Type B pancreatic cell (in vitro differentiated cells): Measurements from ENCODE around the gene GLDN. TPM values are rescaled to one million over a fixed set of nuclear protein-coding genes. Genes with fewer than 3 reads are reported as not detected.

Experiments used
- DNase-seq: peaks from one replicate; pipeline ENCODE4 v3.0.0; 2021; ENCODE audit warnings: mixed read lengths; ENCODE audit not compliant: unreplicated experiment; ENCODE audit errors: extremely low spot score
- H3K27ac Mint-ChIP-seq: 2 replicates; pipeline ENCODE4 v1.8.0; 2021; ENCODE audit warnings: mild to moderate bottlenecking, mixed read lengths
- H3K27me3 Mint-ChIP-seq: 2 replicates; pipeline ENCODE4 v1.8.0; 2021; ENCODE audit warnings: mixed read lengths
- H3K36me3 Mint-ChIP-seq: 2 replicates; pipeline ENCODE4 v1.8.0; 2021; ENCODE audit warnings: mixed read lengths
- H3K4me1 Mint-ChIP-seq: one replicate; pipeline ENCODE4 v1.8.0; 2021; ENCODE audit warnings: mixed read lengths; ENCODE audit not compliant: unreplicated experiment
- H3K4me3 Mint-ChIP-seq: 2 replicates; pipeline ENCODE4 v1.8.0; 2021; ENCODE audit warnings: mild to moderate bottlenecking, mixed read lengths
- H3K9me3 Mint-ChIP-seq: 2 replicates; pipeline ENCODE4 v1.8.0; 2021; ENCODE audit warnings: mixed read lengths
- total RNA-seq: library from RNA; stranded (reverse); gene quantifications from 2 replicates; pipeline ENCODE4 v1.2.1, GENCODE V29; 2021; ENCODE audit warnings: low replicate concordance
- TF ChIP-seq, protein P1 (sequence below): fragments of 200-600 bp; sonication (generic); conservative IDR thresholded peaks from 2 replicates; pipeline ENCODE4 v1.5.0; 2021; ENCODE audit warnings: antibody characterized with exemption, mild to moderate bottlenecking

The GLDN gene
- total RNA-seq, 1 donor from 2014 or later = 0.68 TPM

DNA sequence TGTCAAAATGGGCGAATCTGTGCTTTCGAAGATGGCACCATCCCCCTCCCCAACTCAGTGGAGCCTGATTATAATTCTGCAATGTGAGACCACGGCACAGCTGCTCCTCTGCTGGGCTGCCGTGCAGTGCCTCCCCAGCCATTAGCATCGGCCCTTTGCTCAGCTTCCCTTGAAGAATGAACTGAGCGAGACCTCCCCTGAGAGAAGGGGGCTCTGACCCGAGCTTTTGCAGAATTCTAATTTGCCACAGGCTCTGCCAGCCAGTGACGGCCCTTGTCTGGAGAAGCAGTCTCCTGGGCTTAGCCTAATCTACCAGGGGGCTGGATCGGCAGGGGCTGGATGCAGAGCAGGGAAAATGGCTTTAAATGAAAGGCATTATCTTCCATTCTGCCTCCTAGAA, 57.2 kb downstream of the GLDN start:
- TF ChIP-seq, protein P1, sequence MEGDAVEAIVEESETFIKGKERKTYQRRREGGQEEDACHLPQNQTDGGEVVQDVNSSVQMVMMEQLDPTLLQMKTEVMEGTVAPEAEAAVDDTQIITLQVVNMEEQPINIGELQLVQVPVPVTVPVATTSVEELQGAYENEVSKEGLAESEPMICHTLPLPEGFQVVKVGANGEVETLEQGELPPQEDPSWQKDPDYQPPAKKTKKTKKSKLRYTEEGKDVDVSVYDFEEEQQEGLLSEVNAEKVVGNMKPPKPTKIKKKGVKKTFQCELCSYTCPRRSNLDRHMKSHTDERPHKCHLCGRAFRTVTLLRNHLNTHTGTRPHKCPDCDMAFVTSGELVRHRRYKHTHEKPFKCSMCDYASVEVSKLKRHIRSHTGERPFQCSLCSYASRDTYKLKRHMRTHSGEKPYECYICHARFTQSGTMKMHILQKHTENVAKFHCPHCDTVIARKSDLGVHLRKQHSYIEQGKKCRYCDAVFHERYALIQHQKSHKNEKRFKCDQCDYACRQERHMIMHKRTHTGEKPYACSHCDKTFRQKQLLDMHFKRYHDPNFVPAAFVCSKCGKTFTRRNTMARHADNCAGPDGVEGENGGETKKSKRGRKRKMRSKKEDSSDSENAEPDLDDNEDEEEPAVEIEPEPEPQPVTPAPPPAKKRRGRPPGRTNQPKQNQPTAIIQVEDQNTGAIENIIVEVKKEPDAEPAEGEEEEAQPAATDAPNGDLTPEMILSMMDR = no peak
- Mint-ChIP-seq H3K36me3 (no peaks in the 10 kb centered on the region), H3K9me3 (no peaks in the 10 kb centered on the region), H3K4me3 (no peak overlapping the region), H3K27ac (no peak overlapping the region), H3K27me3 (peaks cover 23% of the 10 kb centered on the region), H3K4me1 (peaks cover 7% of the 10 kb centered on the region)
- DNase-seq = no peak

DNA sequence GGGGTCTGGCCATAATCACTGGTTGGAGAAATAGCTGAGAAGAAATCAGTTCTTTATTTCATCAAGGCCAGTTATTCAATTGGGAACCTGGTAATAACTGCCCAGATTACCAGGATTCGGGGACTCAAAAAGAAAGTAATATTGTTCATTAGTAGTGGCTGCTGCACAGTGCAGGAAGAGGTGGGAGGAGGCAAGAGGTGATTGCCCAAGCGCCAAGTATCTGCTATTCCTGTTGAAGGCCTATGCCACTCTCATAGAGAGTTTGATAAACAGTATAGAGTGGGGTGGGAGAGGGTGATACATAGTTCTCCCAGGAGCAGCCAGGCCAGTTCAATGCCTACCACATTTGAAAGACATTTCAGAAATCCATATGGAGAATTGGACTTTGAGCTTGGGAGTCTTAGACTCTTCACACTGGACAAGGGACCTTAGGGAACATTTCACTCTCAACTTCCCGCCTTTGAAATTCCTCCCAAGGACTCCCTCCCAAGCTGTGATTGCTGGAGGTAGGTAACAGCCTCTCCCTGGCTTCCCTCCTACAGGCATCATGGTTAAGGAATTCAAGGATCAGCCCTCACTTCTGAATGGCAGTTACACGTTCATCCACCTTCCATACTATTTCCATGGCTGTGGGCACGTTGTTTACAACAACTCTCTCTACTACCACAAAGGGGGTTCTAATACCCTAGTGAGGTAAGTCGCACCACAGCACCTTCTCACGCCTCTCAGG, 59.8 kb downstream of the GLDN start:
- Mint-ChIP-seq H3K27me3 (peaks cover 35% of the 10 kb centered on the region), H3K4me1 (peaks cover 7% of the 10 kb centered on the region), H3K4me3 (no peak overlapping the region), H3K36me3 (no peaks in the 10 kb centered on the region), H3K27ac (no peak overlapping the region), H3K9me3 (no peaks in the 10 kb centered on the region)
- no peak for DNase-seq
- TF ChIP-seq, protein P1 = no peak

DNA sequence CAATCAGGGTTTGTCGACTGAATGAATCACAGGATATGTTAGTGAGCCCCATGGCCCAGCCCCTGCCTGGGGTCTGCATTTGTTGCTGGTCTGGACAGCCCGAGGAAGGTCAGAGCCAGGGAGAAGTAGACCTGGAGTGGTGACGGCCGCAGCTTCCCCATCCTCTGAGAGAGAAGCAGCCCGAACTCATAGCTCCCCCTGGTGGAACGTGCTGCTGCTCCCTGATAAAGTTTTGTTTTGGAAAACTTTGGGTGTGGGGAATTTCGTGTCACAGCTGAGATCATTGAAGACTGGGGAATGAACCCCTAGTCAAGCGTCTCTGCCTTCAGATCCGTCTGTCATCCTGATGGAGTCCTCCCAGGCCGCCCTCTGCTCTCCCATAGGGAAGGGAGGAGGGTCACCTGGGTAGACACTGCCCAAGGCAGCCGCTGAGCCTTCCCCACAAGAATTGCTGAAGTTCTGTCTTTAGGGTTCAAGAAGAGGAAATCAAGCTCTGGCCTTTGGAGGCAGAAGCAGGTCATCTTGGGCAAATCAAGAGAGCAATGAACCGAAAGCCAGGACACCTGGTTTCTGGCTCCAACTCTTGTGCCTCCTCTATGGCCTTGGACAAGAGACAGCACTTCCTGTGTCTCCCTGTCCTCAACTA, 60.5 kb downstream of the GLDN start:
- H3K4me1 Mint-ChIP-seq = peaks cover 7% of the 10 kb centered on the region
- no peak for DNase-seq
- H3K4me3 Mint-ChIP-seq = no peak overlapping the region
- H3K27ac Mint-ChIP-seq = no peak overlapping the region
- H3K36me3 Mint-ChIP-seq = no peaks in the 10 kb centered on the region
- peaks cover 34% of the 10 kb centered on the region for H3K27me3 Mint-ChIP-seq
- H3K9me3 Mint-ChIP-seq = no peaks in the 10 kb centered on the region
- TF ChIP-seq, protein P1 = peak; percentile 73

DNA sequence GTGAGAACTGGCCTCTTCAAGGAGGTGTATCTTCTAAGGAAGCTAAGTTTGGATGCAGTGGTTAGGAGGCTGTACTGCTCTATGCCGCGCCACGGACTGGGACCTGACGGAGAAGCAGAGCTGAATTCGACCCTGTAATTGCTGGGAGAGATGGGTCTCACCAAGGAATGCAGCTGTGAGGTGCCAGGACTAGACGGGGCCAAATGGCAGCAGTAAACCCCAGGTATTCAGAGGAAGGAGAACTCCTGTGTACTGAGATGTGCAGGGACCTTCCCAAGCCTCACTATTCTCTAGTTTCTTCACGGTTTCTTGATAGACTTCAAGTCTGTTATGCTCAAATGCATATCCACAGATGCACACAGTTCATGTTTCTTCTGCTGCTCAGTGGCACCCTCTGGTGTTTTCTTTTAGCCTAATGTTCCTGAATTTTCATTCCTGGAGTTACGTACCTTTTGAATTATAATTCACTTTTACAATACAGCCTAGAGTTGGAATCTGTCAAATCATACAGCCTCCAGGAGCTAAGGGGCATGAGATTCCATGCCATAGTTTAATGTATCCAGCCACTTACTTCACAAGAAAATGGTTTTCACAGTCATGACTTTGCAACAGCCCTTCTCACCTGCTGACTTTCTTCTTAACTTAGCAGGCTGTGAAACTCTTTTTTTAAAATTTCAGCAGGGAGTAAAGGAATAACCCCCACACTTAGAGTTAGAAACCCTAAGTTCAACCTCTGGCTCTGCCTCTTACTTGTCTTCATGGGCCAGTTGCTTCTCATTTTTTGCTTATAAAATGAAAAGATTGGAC, 61.8 kb downstream of the GLDN start:
- DNase-seq = no peak
- peaks cover 7% of the 10 kb centered on the region for H3K4me1 Mint-ChIP-seq
- TF ChIP-seq, protein P1 = peak; percentile 78
- no peaks in the 10 kb centered on the region for H3K36me3 Mint-ChIP-seq
- H3K27ac Mint-ChIP-seq = no peak overlapping the region
- H3K4me3 Mint-ChIP-seq = no peak overlapping the region
- no peaks in the 10 kb centered on the region for H3K9me3 Mint-ChIP-seq
- peaks cover 30% of the 10 kb centered on the region for H3K27me3 Mint-ChIP-seq

DNA sequence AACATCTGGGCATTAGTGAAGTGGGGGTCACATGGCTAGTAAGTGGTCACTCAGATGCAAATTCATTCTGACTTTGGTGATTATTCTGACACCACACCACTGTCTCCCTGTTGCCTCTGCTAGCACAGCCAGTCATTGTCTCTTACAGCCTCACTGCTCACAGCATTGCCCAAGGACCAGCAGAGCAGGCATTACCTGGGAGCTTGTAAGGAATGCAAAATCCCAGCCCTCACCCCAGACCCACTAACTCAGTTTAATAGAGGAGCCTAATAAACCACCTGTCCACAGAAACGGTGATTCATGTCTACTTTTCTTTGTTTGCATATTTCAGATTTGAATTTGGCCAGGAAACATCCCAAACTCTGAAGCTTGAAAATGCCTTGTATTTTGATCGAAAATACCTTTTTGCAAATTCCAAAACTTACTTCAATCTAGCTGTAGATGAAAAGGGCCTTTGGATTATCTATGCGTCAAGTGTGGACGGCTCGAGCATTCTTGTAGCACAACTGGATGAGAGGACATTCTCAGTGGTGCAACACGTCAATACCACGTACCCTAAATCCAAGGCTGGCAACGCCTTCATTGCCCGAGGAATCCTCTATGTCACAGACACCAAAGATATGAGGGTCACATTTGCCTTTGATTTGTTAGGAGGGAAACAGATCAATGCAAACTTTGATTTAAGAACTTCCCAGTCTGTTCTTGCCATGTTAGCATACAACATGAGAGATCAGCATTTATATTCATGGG, 62.7 kb downstream of the GLDN start:
- H3K36me3 Mint-ChIP-seq = no peaks in the 10 kb centered on the region
- H3K27ac Mint-ChIP-seq = no peak overlapping the region
- no peak overlapping the region for H3K4me3 Mint-ChIP-seq
- peaks cover 7% of the 10 kb centered on the region for H3K4me1 Mint-ChIP-seq
- H3K27me3 Mint-ChIP-seq = peaks cover 30% of the 10 kb centered on the region
- TF ChIP-seq, protein P1 = no peak
- no peaks in the 10 kb centered on the region for H3K9me3 Mint-ChIP-seq
- DNase-seq = no peak
